HFF-Myc (cell line): ENCODE results near the gene FEZ2.

Experiments used
- DNase-seq: peaks from one replicate; pipeline ENCODE4 v3.0.0-alpha.2; 2011; ENCODE audit warnings: low read depth; ENCODE audit errors: extremely low read depth
- H3K4me3 ChIP-seq: replicated peaks from 2 replicates; pipeline ENCODE4 v1.5.1; 2011; ENCODE audit warnings: low read depth, mild to moderate bottlenecking, control low read depth, low read length
- CTCF ChIP-seq: IDR thresholded peaks from 2 replicates; pipeline ENCODE4 v1.5.1; 2012; ENCODE audit warnings: mild to moderate bottlenecking, low read depth, low read length, control low read depth; ENCODE audit errors: missing control alignments

FEZ2 gene

GRCh38 chr2:36547906-36548305 lies 50.1 kb downstream of the FEZ2 start:
- no peak for DNase-seq
- no peak for TF ChIP-seq CTCF
- H3K4me3 ChIP-seq, result no peak overlapping the region

- no peak for DNase-seq
Measured at GRCh38 chr2:36545871-36546416, 52.0 kb downstream of the FEZ2 start.

GRCh38 chr2:36544638-36545338 lies 53.2 kb downstream of the FEZ2 start:
- H3K4me3 ChIP-seq, result no peak overlapping the region
- no peak for DNase-seq
- no peak for TF ChIP-seq CTCF

More at GRCh38 chr2:36545871-36546416, 52.0 kb downstream of the FEZ2 start:
- no peak for TF ChIP-seq CTCF
- H3K4me3 ChIP-seq, result no peak overlapping the region

GRCh38 chr2:36541891-36542595 lies 55.9 kb downstream of the FEZ2 start:
- TF ChIP-seq CTCF, result no peak
- DNase-seq, result no peak
- no peak overlapping the region for H3K4me3 ChIP-seq

- no peak for DNase-seq
- no peak for TF ChIP-seq CTCF
- H3K4me3 ChIP-seq, result no peak overlapping the region
Measured at GRCh38 chr2:36540986-36541754, 56.8 kb downstream of the FEZ2 start.

- no peak overlapping the region for H3K4me3 ChIP-seq
- no peak for DNase-seq
- no peak for TF ChIP-seq CTCF
Measured at GRCh38 chr2:36539631-36540030, 58.3 kb downstream of the FEZ2 start.
